H9 (cell line): ENCODE measurements around the gene CENPM. TPM values are rescaled to one million over a fixed set of nuclear protein-coding genes. Genes with fewer than 3 reads are reported as not detected.

Experiments
- DNase-seq: peaks from one replicate; pipeline ENCODE4 v3.0.0-alpha.2; 2017
- H2AFZ ChIP-seq: one replicate; pipeline ENCODE4 v1.6.1; 2013; ENCODE audit warnings: mild to moderate bottlenecking, low read length, control low read depth, moderate library complexity
- H2AK5ac ChIP-seq: 2 replicates; pipeline ENCODE4 v1.6.1; 2013; ENCODE audit warnings: low read length, control low read depth, mixed read lengths; ENCODE audit not compliant: insufficient read length
- H2BK120ac ChIP-seq: one replicate; pipeline ENCODE4 v1.6.1; 2013; ENCODE audit warnings: low read depth, mild to moderate bottlenecking, low read length, control low read depth, inconsistent platforms; ENCODE audit not compliant: poor library complexity, severe bottlenecking
- H2BK12ac ChIP-seq: 2 replicates; pipeline ENCODE4 v1.6.1; 2013; ENCODE audit warnings: low read length, control low read depth, mixed read lengths, low read depth; ENCODE audit not compliant: insufficient read length
- H2BK15ac ChIP-seq: 2 replicates; pipeline ENCODE4 v1.6.1; 2013; ENCODE audit warnings: low read depth, low read length, control low read depth
- H2BK20ac ChIP-seq: one replicate; pipeline ENCODE4 v1.6.1; 2013; ENCODE audit warnings: low read depth, mild to moderate bottlenecking, low read length, control low read depth, inconsistent platforms; ENCODE audit not compliant: poor library complexity, severe bottlenecking
- H2BK5ac ChIP-seq: 2 replicates; pipeline ENCODE4 v1.6.1; 2013; ENCODE audit warnings: low read length, control low read depth, mixed read lengths; ENCODE audit not compliant: insufficient read length
- H3K14ac ChIP-seq: 2 replicates; pipeline ENCODE4 v1.6.1; 2013; ENCODE audit warnings: low read length, control low read depth; ENCODE audit not compliant: insufficient read depth
- H3K18ac ChIP-seq: 2 replicates; pipeline ENCODE4 v1.6.1; 2013; ENCODE audit warnings: low read depth, mild to moderate bottlenecking, mixed read lengths, low read length, control low read depth; ENCODE audit not compliant: insufficient read length
- H3K23ac ChIP-seq: 2 replicates; pipeline ENCODE4 v1.6.1; 2013; ENCODE audit warnings: low read length, control low read depth, mixed read lengths, low read depth; ENCODE audit not compliant: insufficient read length
- H3K23me2 ChIP-seq: 2 replicates; pipeline ENCODE4 v1.6.1; 2013; ENCODE audit warnings: low read depth, mild to moderate bottlenecking, mixed read lengths, low read length, control low read depth; ENCODE audit not compliant: insufficient read length, poor library complexity, severe bottlenecking
- H3K27ac ChIP-seq: 2 replicates; pipeline ENCODE4 v1.5.1; 2013; ENCODE audit warnings: low read length, control low read depth, mixed read lengths, low read depth; ENCODE audit not compliant: insufficient read length
- H3K27me3 ChIP-seq: 2 replicates; pipeline ENCODE4 v1.6.1; 2013; ENCODE audit warnings: low read length, control low read depth, inconsistent platforms; ENCODE audit not compliant: insufficient read depth
- H3K4ac ChIP-seq: 2 replicates; pipeline ENCODE4 v1.6.1; 2013; ENCODE audit warnings: low read depth, mild to moderate bottlenecking, control low read depth, inconsistent platforms, low read length, moderate library complexity
- H3K4me1 ChIP-seq: 2 replicates; pipeline ENCODE4 v1.6.1; 2013; ENCODE audit warnings: low read length, control low read depth, inconsistent platforms; ENCODE audit not compliant: insufficient read depth
- H3K4me2 ChIP-seq: 2 replicates; pipeline ENCODE4 v1.6.1; 2013; ENCODE audit warnings: low read length, control low read depth, mixed read lengths; ENCODE audit not compliant: insufficient read length, insufficient read depth
- H3K56ac ChIP-seq: 2 replicates; pipeline ENCODE4 v1.6.1; 2013; ENCODE audit warnings: low read depth, mild to moderate bottlenecking, mixed read lengths, low read length, control low read depth; ENCODE audit not compliant: insufficient read length
- H3K79me1 ChIP-seq: 2 replicates; pipeline ENCODE4 v1.6.1; 2013; ENCODE audit warnings: low read depth, mild to moderate bottlenecking, moderate library complexity, low read length, control low read depth, inconsistent platforms; ENCODE audit not compliant: insufficient read depth, poor library complexity, severe bottlenecking
- H3K79me2 ChIP-seq: 2 replicates; pipeline ENCODE4 v1.6.1; 2013; ENCODE audit warnings: low read length, control low read depth, inconsistent platforms; ENCODE audit not compliant: insufficient read depth
- H3K9ac ChIP-seq: 2 replicates; pipeline ENCODE4 v1.6.1; 2013; ENCODE audit warnings: low read length, control low read depth, mixed read lengths; ENCODE audit not compliant: insufficient read length; ENCODE audit errors: extremely low read depth
- H3K9me3 ChIP-seq: one replicate; pipeline ENCODE4 v1.6.1; 2013; ENCODE audit warnings: low read depth, low read length, inconsistent platforms; ENCODE audit not compliant: control insufficient read depth
- H3T11ph ChIP-seq: one replicate; pipeline ENCODE4 v1.6.1; 2013; ENCODE audit warnings: mild to moderate bottlenecking, low read length, control low read depth, inconsistent platforms
- H4K20me1 ChIP-seq: one replicate; pipeline ENCODE4 v1.6.1; 2013; ENCODE audit not compliant: control insufficient read depth, insufficient read length, insufficient read depth
- H4K5ac ChIP-seq: 2 replicates; pipeline ENCODE4 v1.6.1; 2013; ENCODE audit warnings: low read depth, mild to moderate bottlenecking, mixed read lengths, low read length, control low read depth; ENCODE audit not compliant: insufficient read length
- H4K8ac ChIP-seq: replicated peaks from 2 replicates; pipeline ENCODE4 v1.6.1; 2013; ENCODE audit warnings: low read length, control low read depth, mixed read lengths, low read depth; ENCODE audit not compliant: insufficient read length
- H4K91ac ChIP-seq: 2 replicates; pipeline ENCODE4 v1.6.1; 2013; ENCODE audit warnings: low read depth, mild to moderate bottlenecking, moderate library complexity, mixed read lengths, low read length, control low read depth; ENCODE audit not compliant: insufficient read length
- H3K27ac Mint-ChIP-seq, 3 experiments: 2 replicates in 2 of 3; 3 replicates in 1 of 3; pipeline ENCODE4 v1.8.0; 2020 to 2021; ENCODE audit warnings: mixed read lengths in 3 of 3, mild to moderate bottlenecking in 1 of 3, moderate library complexity in 1 of 3
- H3K27me3 Mint-ChIP-seq: 2 replicates; pipeline ENCODE4 v1.8.0; 2021; ENCODE audit warnings: low read depth, mild to moderate bottlenecking, moderate library complexity, mixed read lengths
- H3K36me3 Mint-ChIP-seq, 3 experiments: 2 replicates in 2 of 3; 3 replicates in 1 of 3; pipeline ENCODE4 v1.8.0; 2020 to 2021; ENCODE audit warnings: low read depth in 3 of 3, mixed read lengths in 3 of 3; ENCODE audit not compliant: insufficient read depth in 1 of 3
- H3K4me1 Mint-ChIP-seq, 2 experiments: 2 replicates each; pipeline ENCODE4 v1.8.0; 2020; ENCODE audit warnings: mixed read lengths in 2 of 2
- H3K4me3 Mint-ChIP-seq, 2 experiments: 2 replicates in 1 of 2; 3 replicates in 1 of 2; pipeline ENCODE4 v1.8.0; 2020 to 2021; ENCODE audit warnings: mild to moderate bottlenecking in 2 of 2, mixed read lengths in 2 of 2, moderate library complexity in 1 of 2
- H3K9me3 Mint-ChIP-seq, 2 experiments: 2 replicates in 1 of 2; 3 replicates in 1 of 2; pipeline ENCODE4 v1.8.0; 2020; ENCODE audit warnings: mild to moderate bottlenecking in 2 of 2, mixed read lengths in 2 of 2, moderate library complexity in 1 of 2
- CTCF ChIP-seq: fragments of 200-600 bp; sonication (generic); conservative IDR thresholded peaks from 3 replicates; pipeline ENCODE4 v1.8.0; 2021; ENCODE audit warnings: antibody characterized with exemption, mild to moderate bottlenecking
- WGBS: extraction: QIAGEN DNeasy Blood & Tissue Kit; methylation state at CpG from one replicate; pipeline ENCODE4 v1.1.7; 2013; ENCODE audit warnings: missing lambda C conversion rate, low lambda C conversion rate, mixed read lengths; ENCODE audit not compliant: insufficient read length; ENCODE audit errors: extremely low coverage; 5-methylcytosine and 5-hydroxymethylcytosine counted together
- total RNA-seq: library from RNA; stranded (reverse); gene quantifications from 2 replicates; pipeline ENCODE4 v1.2.1, GENCODE V29; 2021

Gene CENPM
- total RNA-seq, 1 experiment from 2014 or later = 36.5 TPM

- no peak overlapping the region for H2BK20ac ChIP-seq
- no peak for DNase-seq
- WGBS = no CpG with 5 or more reads among the region's 17 CpGs
- no peak overlapping the region for H4K91ac ChIP-seq
- H3K9ac ChIP-seq = no peak overlapping the region
- no peaks in the 10 kb centered on the region for H3K79me1 ChIP-seq
- H3K23ac ChIP-seq = no peak overlapping the region
- no peaks in the 10 kb centered on the region for H3K23me2 ChIP-seq
- no peak overlapping the region for H3K4ac ChIP-seq
- H4K20me1 ChIP-seq = no peaks in the 10 kb centered on the region
- Mint-ChIP-seq H3K4me3 (no peak overlapping the region), H3K27me3 (peaks cover 12% of the 10 kb centered on the region), H3K36me3 (peaks cover 15 to 29% (median 28%) of the 10 kb centered on the region in 3 experiments; a peak in 6 of 7 replicates), H3K9me3 (no peaks in the 10 kb centered on the region), H3K27ac (no peak overlapping the region), H3K4me1 (peaks cover 2 to 3% of the 10 kb centered on the region in 2 experiments; a peak in 3 of 4 replicates)
- H3K27me3 ChIP-seq = no peaks in the 10 kb centered on the region
- no peak overlapping the region for H2BK12ac ChIP-seq
- H2AFZ ChIP-seq = no peak overlapping the region
- H2BK120ac ChIP-seq = no peak overlapping the region
- H3K18ac ChIP-seq = no peak overlapping the region
- H3K4me2 ChIP-seq = no peak overlapping the region
- H3K9me3 ChIP-seq = no peaks in the 10 kb centered on the region
- TF ChIP-seq CTCF = no peak
- no peaks in the 10 kb centered on the region for H3K4me1 ChIP-seq
- no peak overlapping the region for H4K8ac ChIP-seq
- no peak overlapping the region for H3K56ac ChIP-seq
- no peak overlapping the region; the same call in 1 of the 2 replicates for H3K14ac ChIP-seq
- H2BK5ac ChIP-seq = no peak overlapping the region
- H2BK15ac ChIP-seq = no peak overlapping the region
- H3K79me2 ChIP-seq = no peaks in the 10 kb centered on the region
- no peak overlapping the region for H2AK5ac ChIP-seq
- no peak overlapping the region for H3T11ph ChIP-seq
- no peak overlapping the region for H3K27ac ChIP-seq
- H4K5ac ChIP-seq = no peak overlapping the region
Observed at GRCh38 chr22:41934284-41935014, 12.5 kb downstream of the CENPM start.
